GM10266 (cell line): ENCODE measurements around the gene OR51D1.

Experiments
- DNase-seq: peaks from one replicate; pipeline ENCODE4 v3.0.0; 2012; ENCODE audit errors: extremely low spot score
- TF ChIP-seq, protein P1 (sequence below): IDR thresholded peaks from 2 replicates; pipeline ENCODE4 v1.5.1; 2012; ENCODE audit warnings: mild to moderate bottlenecking, low read depth; ENCODE audit not compliant: control insufficient read depth, insufficient read depth; ENCODE audit errors: missing control alignments

The OR51D1 gene

GRCh38 chr11:4647766-4648165 lies 10.5 kb downstream of the OR51D1 start:
- TF ChIP-seq, protein P1, sequence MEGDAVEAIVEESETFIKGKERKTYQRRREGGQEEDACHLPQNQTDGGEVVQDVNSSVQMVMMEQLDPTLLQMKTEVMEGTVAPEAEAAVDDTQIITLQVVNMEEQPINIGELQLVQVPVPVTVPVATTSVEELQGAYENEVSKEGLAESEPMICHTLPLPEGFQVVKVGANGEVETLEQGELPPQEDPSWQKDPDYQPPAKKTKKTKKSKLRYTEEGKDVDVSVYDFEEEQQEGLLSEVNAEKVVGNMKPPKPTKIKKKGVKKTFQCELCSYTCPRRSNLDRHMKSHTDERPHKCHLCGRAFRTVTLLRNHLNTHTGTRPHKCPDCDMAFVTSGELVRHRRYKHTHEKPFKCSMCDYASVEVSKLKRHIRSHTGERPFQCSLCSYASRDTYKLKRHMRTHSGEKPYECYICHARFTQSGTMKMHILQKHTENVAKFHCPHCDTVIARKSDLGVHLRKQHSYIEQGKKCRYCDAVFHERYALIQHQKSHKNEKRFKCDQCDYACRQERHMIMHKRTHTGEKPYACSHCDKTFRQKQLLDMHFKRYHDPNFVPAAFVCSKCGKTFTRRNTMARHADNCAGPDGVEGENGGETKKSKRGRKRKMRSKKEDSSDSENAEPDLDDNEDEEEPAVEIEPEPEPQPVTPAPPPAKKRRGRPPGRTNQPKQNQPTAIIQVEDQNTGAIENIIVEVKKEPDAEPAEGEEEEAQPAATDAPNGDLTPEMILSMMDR, result no peak

GRCh38 chr11:4654635-4655369 lies 17.5 kb downstream of the OR51D1 start:
- DNase-seq, result no peak
- TF ChIP-seq, protein P1, result no peak

More at GRCh38 chr11:4647766-4648165, 10.5 kb downstream of the OR51D1 start:
- DNase-seq, result no peak

- TF ChIP-seq, protein P1, result no peak
- DNase-seq, result no peak
These were observed 21.6 kb downstream of the OR51D1 start for GRCh38 chr11:4658629-4659445.

GRCh38 chr11:4662876-4663275 lies 25.6 kb downstream of the OR51D1 start:
- TF ChIP-seq, protein P1, result no peak
- DNase-seq, result no peak

DNA sequence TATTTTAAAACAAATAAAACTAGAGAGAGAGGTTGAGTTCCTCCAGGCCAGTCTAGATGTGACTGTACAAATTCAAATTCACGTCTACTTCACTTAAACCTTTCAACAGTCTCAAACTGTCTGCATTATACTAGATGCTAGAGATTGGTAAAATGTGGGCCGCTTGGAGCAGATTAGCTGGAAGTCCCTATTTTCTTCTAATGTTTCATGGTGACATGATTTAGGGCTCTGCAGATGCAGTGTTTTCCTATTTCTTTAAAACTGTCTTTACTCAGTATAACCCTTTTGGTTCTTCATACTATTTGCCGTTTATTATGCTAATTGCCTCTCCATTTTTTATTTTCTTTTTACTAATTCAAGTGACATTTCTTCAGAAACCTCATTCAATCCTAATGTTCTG lies 26.9 kb downstream of the OR51D1 start:
- TF ChIP-seq, protein P1, result no peak
- no peak for DNase-seq

DNA sequence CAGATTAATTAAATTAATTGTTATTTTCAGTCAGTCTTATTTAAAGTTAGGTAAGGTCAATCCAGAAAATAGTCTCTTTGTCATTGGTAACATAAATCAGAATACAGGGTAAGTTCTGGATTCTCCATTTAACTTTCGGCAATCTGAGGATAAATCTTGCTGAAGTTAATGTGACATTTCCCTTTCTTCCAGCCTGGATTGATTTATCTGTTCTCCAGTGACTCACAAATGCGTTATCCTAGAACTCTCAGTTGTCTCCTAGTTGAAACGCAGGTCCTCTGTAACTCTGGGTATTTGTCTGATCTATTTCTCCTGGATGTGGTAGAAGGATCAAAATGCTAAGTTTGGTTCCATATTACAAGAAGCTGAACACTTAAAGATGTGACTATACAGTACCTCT lies 27.5 kb downstream of the OR51D1 start:
- no peak for DNase-seq
- TF ChIP-seq, protein P1, result no peak

GRCh38 chr11:4665424-4665823 lies 28.1 kb downstream of the OR51D1 start:
- no peak for DNase-seq
- TF ChIP-seq, protein P1, result no peak
